Caco-2 (cell line): ENCODE results near the gene PLSCR2. TPM values are rescaled to one million over a fixed set of nuclear protein-coding genes. Genes with fewer than 3 reads are reported as not detected.
"Not testable (repeated sequence)": the region's sequence is repeated elsewhere in the genome, so short reads cannot be mapped to it uniquely, and the experiment has no call there.

Source experiments
- BruUV-seq: library from RNA; stranded (reverse); fragments of 400-500 nt; replicated peaks from 2 replicates; lab custom pipeline; 2021; lab: Mats Ljungman, UMichigan
- CTCF ChIA-PET: fragments of 300-600 bp; sonication (Branson Sonifier 250); formaldehyde crosslinking; loops from one replicate; lab custom pipeline; 2022; ENCODE audit warnings: antibody characterized with exemption; lab: Charles Lee
- POLR2A ChIA-PET: fragments of 300-600 bp; sonication (Branson Sonifier 250); formaldehyde crosslinking; loops from one replicate; lab custom pipeline; 2022; ENCODE audit warnings: antibody characterized with exemption; lab: Charles Lee
- DNase-seq, 2 experiments: peaks; one replicate each; pipeline versions ENCODE4 v3.0.0 to v3.0.0-alpha.2; 2020 to 2022
- H3K27me3 ChIP-seq: replicated peaks from 2 replicates; pipeline ENCODE4 v1.6.0; 2011; ENCODE audit warnings: low read length; ENCODE audit not compliant: control insufficient read depth, insufficient read depth
- H3K36me3 ChIP-seq: 2 replicates; pipeline ENCODE4 v1.5.1; 2011; ENCODE audit warnings: low read length; ENCODE audit not compliant: control insufficient read depth, insufficient read depth
- H3K4me1 ChIP-seq: fragments of 250-450 bp; sonication (Bioruptor Pico); 2 replicates; pipeline ENCODE4 v1.5.1; 2020; ENCODE audit warnings: mild to moderate bottlenecking
- H3K4me3 ChIP-seq: 2 replicates; pipeline ENCODE4 v1.5.1; 2011; ENCODE audit warnings: low read depth, mild to moderate bottlenecking, control low read depth, low read length
- H3K9me3 ChIP-seq: fragments of 250-450 bp; sonication (Bioruptor Pico); 2 replicates; pipeline ENCODE4 v1.5.1; 2020; ENCODE audit warnings: mild to moderate bottlenecking, moderate library complexity
- H3K27ac Mint-ChIP-seq: one replicate; pipeline ENCODE4 v1.8.0; 2022; ENCODE audit warnings: mixed read lengths; ENCODE audit not compliant: unreplicated experiment
- H3K27me3 Mint-ChIP-seq: one replicate; pipeline ENCODE4 v1.8.0; 2022; ENCODE audit warnings: mixed read lengths; ENCODE audit not compliant: insufficient read depth, unreplicated experiment
- H3K36me3 Mint-ChIP-seq: one replicate; pipeline ENCODE4 v1.8.0; 2022; ENCODE audit warnings: mild to moderate bottlenecking, mixed read lengths; ENCODE audit not compliant: insufficient read depth, unreplicated experiment
- H3K4me1 Mint-ChIP-seq: one replicate; pipeline ENCODE4 v1.8.0; 2022; ENCODE audit warnings: low read depth, mixed read lengths; ENCODE audit not compliant: unreplicated experiment
- H3K4me3 Mint-ChIP-seq: one replicate; pipeline ENCODE4 v1.8.0; 2022; ENCODE audit warnings: mild to moderate bottlenecking, moderate library complexity, mixed read lengths; ENCODE audit not compliant: unreplicated experiment
- H3K9me3 Mint-ChIP-seq: one replicate; pipeline ENCODE4 v1.8.0; 2022; ENCODE audit warnings: mixed read lengths; ENCODE audit not compliant: unreplicated experiment
- CTCF ChIP-seq, 2 experiments: fragments of 200-600 bp in 1 of 2; IDR thresholded peaks; 1 replicate in 1 of 2; 2 replicates in 1 of 2; pipeline versions ENCODE4 v1.5.1 to v1.8.0; 2011 to 2022; ENCODE audit warnings: antibody characterized with exemption in 1 of 2, control low read depth in 1 of 2, inconsistent platforms in 1 of 2, low read depth in 1 of 2, low read length in 1 of 2, mild to moderate bottlenecking in 1 of 2, moderate library complexity in 1 of 2; ENCODE audit not compliant: insufficient read depth in 1 of 2, severe bottlenecking in 1 of 2, unreplicated experiment in 1 of 2
- intact Hi-C: fragments of 100-400 bp; cut with micrococcal nuclease; formaldehyde crosslinking; loops from one replicate; pipeline ENCODE4 v1.10.0; 2022; ENCODE audit not compliant: unreplicated experiment
- total RNA-seq: library from RNA; stranded (reverse); gene quantifications from 2 replicates; pipeline ENCODE4 v1.2.3, GENCODE V29; 2022

Gene PLSCR2
- total RNA-seq, 1 experiment from 2014 or later: not detected

- Mint-ChIP-seq H3K36me3 (no peaks in the 10 kb centered on the region), H3K27ac (no peak overlapping the region), H3K4me1 (no peaks in the 10 kb centered on the region), H3K4me3 (no peak overlapping the region), H3K9me3 (peaks cover 20% of the 10 kb centered on the region), H3K27me3 (peaks cover 2% of the 10 kb centered on the region)
- BruUV-seq: no TSS peak
- ChIA-PET POLR2A (no interaction called here), CTCF (no interaction called here)
- no peaks in the 10 kb centered on the region for H3K4me1 ChIP-seq
- no peaks in the 10 kb centered on the region; the same call in 1 of the 2 replicates for H3K9me3 ChIP-seq
- DNase-seq: no peak
- no peak for TF ChIP-seq CTCF (IDR thresholded peaks at IDR 0.05; ENCODE audit: insufficient read depth in 1 of 2, low read depth in 1 of 2, low read length in 1 of 2, severe bottlenecking in 1 of 2, unreplicated experiment in 1 of 2)
- H3K4me3 ChIP-seq: no peak overlapping the region
- intact Hi-C loops: no loop called here
- no peaks in the 10 kb centered on the region for H3K36me3 ChIP-seq
- no peaks in the 10 kb centered on the region for H3K27me3 ChIP-seq
Measured at GRCh38 chr3:146416366-146416765, 53.0 kb downstream of the PLSCR2 start.

GRCh38 chr3:146414010-146414409, 55.4 kb downstream of the PLSCR2 start:
- no peak for TF ChIP-seq CTCF (IDR thresholded peaks at IDR 0.05; ENCODE audit: insufficient read depth in 1 of 2, low read depth in 1 of 2, low read length in 1 of 2, severe bottlenecking in 1 of 2, unreplicated experiment in 1 of 2)
- H3K27me3 Mint-ChIP-seq: no peaks in the 10 kb centered on the region
- Histone ChIP-seq H3K27me3 (no peaks in the 10 kb centered on the region), H3K36me3 (no peaks in the 10 kb centered on the region), H3K4me3 (no peak overlapping the region), H3K4me1 (no peaks in the 10 kb centered on the region), H3K9me3 (no peaks in the 10 kb centered on the region; the same call in 1 of the 2 replicates)
- H3K4me1 Mint-ChIP-seq: no peaks in the 10 kb centered on the region
- intact Hi-C loops: no loop called here
- H3K36me3 Mint-ChIP-seq: no peaks in the 10 kb centered on the region
- H3K27ac Mint-ChIP-seq: no peak overlapping the region
- H3K9me3 Mint-ChIP-seq: peaks cover 20% of the 10 kb centered on the region
- no TSS peak for BruUV-seq
- DNase-seq: no peak
- POLR2A ChIA-PET: no interaction called here
- CTCF ChIA-PET: no interaction called here
- H3K4me3 Mint-ChIP-seq: no peak overlapping the region

- POLR2A ChIA-PET, DNase-seq, CTCF ChIA-PET, H3K4me1 Mint-ChIP-seq, H3K36me3 ChIP-seq, BruUV-seq, H3K4me3 ChIP-seq, H3K27ac Mint-ChIP-seq, H3K4me3 Mint-ChIP-seq, H3K9me3 ChIP-seq, H3K4me1 ChIP-seq, H3K27me3 Mint-ChIP-seq, intact Hi-C loops, H3K36me3 Mint-ChIP-seq, H3K27me3 ChIP-seq: not testable (repeated sequence)
- peaks cover 20% of the 10 kb centered on the region for H3K9me3 Mint-ChIP-seq
Measured at GRCh38 chr3:146412711-146413110, 56.6 kb downstream of the PLSCR2 start.

GRCh38 chr3:146407956-146408355, 61.4 kb downstream of the PLSCR2 start:
- peaks cover 6% of the 10 kb centered on the region for H3K4me1 Mint-ChIP-seq
- intact Hi-C loops: no loop called here
- no peaks in the 10 kb centered on the region; the same call in 1 of the 2 replicates for H3K9me3 ChIP-seq
- no peak overlapping the region for H3K4me3 ChIP-seq
- no peaks in the 10 kb centered on the region for H3K36me3 ChIP-seq
- no peaks in the 10 kb centered on the region for H3K27me3 ChIP-seq
- no peaks in the 10 kb centered on the region for H3K27me3 Mint-ChIP-seq
- H3K4me3 Mint-ChIP-seq: no peak overlapping the region
- no peak overlapping the region for H3K27ac Mint-ChIP-seq
- POLR2A ChIA-PET: no interaction called here
- no peak for DNase-seq
- H3K4me1 ChIP-seq: no peaks in the 10 kb centered on the region
- no peaks in the 10 kb centered on the region for H3K36me3 Mint-ChIP-seq
- peaks cover 8% of the 10 kb centered on the region for H3K9me3 Mint-ChIP-seq
- CTCF ChIA-PET: no interaction called here
- no TSS peak for BruUV-seq
- no peak for TF ChIP-seq CTCF (IDR thresholded peaks at IDR 0.05; ENCODE audit: insufficient read depth in 1 of 2, low read depth in 1 of 2, low read length in 1 of 2, severe bottlenecking in 1 of 2, unreplicated experiment in 1 of 2)
